ENCODE measurements around the gene C22orf23.

- TF ChIP-seq MAFG (tag; conservative IDR thresholded peaks at IDR 0.05) (no peak), ELF4 (CRISPR knock-in tag; IDR thresholded peaks at IDR 0.05) (no peak), ZNF561 (CRISPR knock-in tag; conservative IDR thresholded peaks at IDR 0.05) (no peak), BHLHE40 (IDR thresholded peaks at IDR 0.05; ENCODE audit: low read length) (no peak)
- TF ChIP-seq, protein P1, sequence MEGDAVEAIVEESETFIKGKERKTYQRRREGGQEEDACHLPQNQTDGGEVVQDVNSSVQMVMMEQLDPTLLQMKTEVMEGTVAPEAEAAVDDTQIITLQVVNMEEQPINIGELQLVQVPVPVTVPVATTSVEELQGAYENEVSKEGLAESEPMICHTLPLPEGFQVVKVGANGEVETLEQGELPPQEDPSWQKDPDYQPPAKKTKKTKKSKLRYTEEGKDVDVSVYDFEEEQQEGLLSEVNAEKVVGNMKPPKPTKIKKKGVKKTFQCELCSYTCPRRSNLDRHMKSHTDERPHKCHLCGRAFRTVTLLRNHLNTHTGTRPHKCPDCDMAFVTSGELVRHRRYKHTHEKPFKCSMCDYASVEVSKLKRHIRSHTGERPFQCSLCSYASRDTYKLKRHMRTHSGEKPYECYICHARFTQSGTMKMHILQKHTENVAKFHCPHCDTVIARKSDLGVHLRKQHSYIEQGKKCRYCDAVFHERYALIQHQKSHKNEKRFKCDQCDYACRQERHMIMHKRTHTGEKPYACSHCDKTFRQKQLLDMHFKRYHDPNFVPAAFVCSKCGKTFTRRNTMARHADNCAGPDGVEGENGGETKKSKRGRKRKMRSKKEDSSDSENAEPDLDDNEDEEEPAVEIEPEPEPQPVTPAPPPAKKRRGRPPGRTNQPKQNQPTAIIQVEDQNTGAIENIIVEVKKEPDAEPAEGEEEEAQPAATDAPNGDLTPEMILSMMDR (IDR thresholded peaks at IDR 0.05 in 2 of 3, conservative IDR thresholded peaks at IDR 0.05 in 1 of 3; ENCODE audit: insufficient read depth in 2 of 3, low read depth in 1 of 3, low read length in 3 of 3), result no peak
Measured at GRCh38 chr22:37981282-37982011, 28.0 kb upstream of the C22orf23 start.

All from K562 (cell line).